WTC11 (cell line): ENCODE measurements around the gene PPP1R12B. TPM values are rescaled to one million over a fixed set of nuclear protein-coding genes. Genes with fewer than 3 reads are reported as not detected.
"Not testable (repeated sequence)": the region's sequence is repeated elsewhere in the genome, so short reads cannot be mapped to it uniquely, and the experiment has no call there.

Experiments used
- ATAC-seq: fragments of 200-7000 bp; cut with Tn5 transposase; 2 replicates; pipeline ENCODE4 v1.10.0; 2021; ENCODE audit warnings: mild to moderate bottlenecking, moderate library complexity
- CTCF ChIA-PET: fragments of 300-600 bp; sonication (Branson Sonifier 250); formaldehyde crosslinking; loops from one replicate; lab custom pipeline; 2021; ENCODE audit warnings: antibody characterized with exemption; lab: Charles Lee
- POLR2A ChIA-PET: fragments of 350-600 bp; sonication (Branson Sonifier 250); formaldehyde crosslinking; loops from one replicate; lab custom pipeline; 2021; ENCODE audit warnings: antibody characterized with exemption; lab: Charles Lee
- DNase-seq: peaks from one replicate; pipeline ENCODE4 v3.0.0; 2021; ENCODE audit warnings: low spot score
- H3K27ac Mint-ChIP-seq: 2 replicates; pipeline ENCODE4 v1.8.0; 2021; ENCODE audit warnings: mixed read lengths
- H3K27me3 Mint-ChIP-seq: 2 replicates; pipeline ENCODE4 v1.8.0; 2021; ENCODE audit warnings: low read depth, mild to moderate bottlenecking, moderate library complexity, mixed read lengths
- H3K36me3 Mint-ChIP-seq: 2 replicates; pipeline ENCODE4 v1.8.0; 2021; ENCODE audit warnings: mixed read lengths
- H3K4me1 Mint-ChIP-seq: 2 replicates; pipeline ENCODE4 v1.8.0; 2022; ENCODE audit warnings: mixed read lengths
- H3K4me3 Mint-ChIP-seq: 2 replicates; pipeline ENCODE4 v1.8.0; 2021; ENCODE audit warnings: mild to moderate bottlenecking, moderate library complexity, mixed read lengths
- H3K9me3 Mint-ChIP-seq: 2 replicates; pipeline ENCODE4 v1.8.0; 2021; ENCODE audit warnings: mixed read lengths
- CREB1 ChIP-seq: sonication (generic); formaldehyde crosslinking; IDR thresholded peaks from 2 replicates; pipeline ENCODE4 v1.8.0; 2023; ENCODE audit warnings: mild to moderate bottlenecking, missing genetic modification reagents
- EMX1 ChIP-seq: fragments of 250-450 bp; sonication (Bioruptor Pico); IDR thresholded peaks from 2 replicates; pipeline ENCODE4 v1.8.0; 2021; ENCODE audit warnings: mild to moderate bottlenecking
- ESRRA ChIP-seq: sonication (generic); formaldehyde crosslinking; IDR thresholded peaks from 2 replicates; pipeline ENCODE4 v1.8.1; 2022; ENCODE audit warnings: mild to moderate bottlenecking, missing genetic modification reagents, borderline replicate concordance
- HMGA2 ChIP-seq: fragments of 250-450 bp; sonication (Bioruptor Pico); IDR thresholded peaks from 2 replicates; pipeline ENCODE4 v1.4.0; 2021; ENCODE audit warnings: mild to moderate bottlenecking, moderate library complexity
- JAZF1 ChIP-seq: fragments of 250-450 bp; sonication (Bioruptor Pico); IDR thresholded peaks from 2 replicates; pipeline ENCODE4 v1.9.0; 2021; ENCODE audit warnings: moderate library complexity, mild to moderate bottlenecking, inconsistent platforms
- MYBL2 ChIP-seq: sonication (generic); formaldehyde crosslinking; IDR thresholded peaks from 2 replicates; pipeline ENCODE4 v1.8.1; 2023; ENCODE audit warnings: mild to moderate bottlenecking, moderate library complexity, missing genetic modification reagents
- SMAD3 ChIP-seq: sonication (generic); formaldehyde crosslinking; IDR thresholded peaks from 2 replicates; pipeline ENCODE4 v1.8.0; 2022; ENCODE audit warnings: missing genetic modification reagents, mild to moderate bottlenecking, borderline replicate concordance
- ZNF138 ChIP-seq: sonication (generic); formaldehyde crosslinking; conservative IDR thresholded peaks from 2 replicates; pipeline ENCODE4 v1.8.1; 2022; ENCODE audit warnings: mild to moderate bottlenecking, moderate library complexity, missing genetic modification reagents
- ZNF396 ChIP-seq: fragments of 250-450 bp; sonication (Bioruptor Pico); IDR thresholded peaks from 2 replicates; pipeline ENCODE4 v1.8.0; 2021; ENCODE audit warnings: mild to moderate bottlenecking, moderate library complexity, borderline replicate concordance
- ZNF425 ChIP-seq: fragments of 250-450 bp; sonication (Bioruptor Pico); conservative IDR thresholded peaks from 2 replicates; pipeline ENCODE4 v1.9.0; 2021; ENCODE audit warnings: mild to moderate bottlenecking
- ZNF512 ChIP-seq: sonication (generic); formaldehyde crosslinking; IDR thresholded peaks from 2 replicates; pipeline ENCODE4 v1.8.1; 2022; ENCODE audit warnings: missing genetic modification reagents, borderline replicate concordance
- total RNA-seq: library from RNA; stranded (reverse); gene quantifications from 3 replicates; pipeline ENCODE4 v1.2.3, GENCODE V29; 2021
- TF ChIP-seq, protein P1 (sequence below): sonication (generic); formaldehyde crosslinking; IDR thresholded peaks from 2 replicates; pipeline ENCODE4 v1.8.1; 2023; ENCODE audit warnings: mild to moderate bottlenecking, missing genetic modification reagents
- TF ChIP-seq, protein P2 (sequence below): sonication (generic); formaldehyde crosslinking; IDR thresholded peaks from 2 replicates; pipeline ENCODE4 v1.8.0; 2023; ENCODE audit warnings: missing genetic modification reagents, mild to moderate bottlenecking, borderline replicate concordance
- TF ChIP-seq, protein P3 (sequence below): sonication (generic); formaldehyde crosslinking; IDR thresholded peaks from 2 replicates; pipeline ENCODE4 v1.8.0; 2022; ENCODE audit warnings: mild to moderate bottlenecking, missing genetic modification reagents

Gene PPP1R12B
- total RNA-seq, 1 experiment from 2014 or later: 19.2 TPM

DNA sequence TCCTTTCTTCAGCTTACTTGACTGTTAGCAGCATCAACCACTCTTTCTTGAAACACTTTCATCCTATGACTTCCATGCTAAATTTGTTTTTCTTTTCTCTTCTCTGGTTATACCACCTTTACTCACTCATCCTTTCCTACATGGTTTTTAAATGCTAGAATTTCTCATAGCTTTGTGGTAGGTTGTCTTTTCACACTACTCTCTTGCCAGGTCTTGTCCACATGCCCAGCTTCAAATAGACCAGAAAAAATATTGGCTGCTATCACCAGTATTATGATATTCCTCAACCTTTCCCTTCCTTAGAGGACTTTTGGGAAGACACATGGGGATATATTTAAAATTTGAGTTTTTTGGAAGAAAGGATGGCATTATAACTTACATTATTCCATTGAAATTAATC, 48.8 kb downstream of the PPP1R12B start (continued):
- TF ChIP-seq ZNF425 (CRISPR knock-in tag) (no peak), HMGA2 (CRISPR knock-in tag) (no peak), ZNF138 (CRISPR knock-in tag) (no peak)
- TF ChIP-seq, protein P1, sequence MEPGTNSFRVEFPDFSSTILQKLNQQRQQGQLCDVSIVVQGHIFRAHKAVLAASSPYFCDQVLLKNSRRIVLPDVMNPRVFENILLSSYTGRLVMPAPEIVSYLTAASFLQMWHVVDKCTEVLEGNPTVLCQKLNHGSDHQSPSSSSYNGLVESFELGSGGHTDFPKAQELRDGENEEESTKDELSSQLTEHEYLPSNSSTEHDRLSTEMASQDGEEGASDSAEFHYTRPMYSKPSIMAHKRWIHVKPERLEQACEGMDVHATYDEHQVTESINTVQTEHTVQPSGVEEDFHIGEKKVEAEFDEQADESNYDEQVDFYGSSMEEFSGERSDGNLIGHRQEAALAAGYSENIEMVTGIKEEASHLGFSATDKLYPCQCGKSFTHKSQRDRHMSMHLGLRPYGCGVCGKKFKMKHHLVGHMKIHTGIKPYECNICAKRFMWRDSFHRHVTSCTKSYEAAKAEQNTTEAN: no peak
- TF ChIP-seq, all 79 proteins: peak for 0

GRCh38 chr1:202398439-202398838, 49.9 kb downstream of the PPP1R12B start:
- Mint-ChIP-seq H3K4me1 (peaks cover 19% of the 10 kb centered on the region), H3K27ac (peak overlapping the region; percentile 25; the same call in 1 of the 2 replicates)
- POLR2A ChIA-PET, H3K27me3 Mint-ChIP-seq, H3K9me3 Mint-ChIP-seq, ATAC-seq, H3K4me3 Mint-ChIP-seq, H3K36me3 Mint-ChIP-seq, CTCF ChIA-PET, DNase-seq: not testable (repeated sequence)

DNA sequence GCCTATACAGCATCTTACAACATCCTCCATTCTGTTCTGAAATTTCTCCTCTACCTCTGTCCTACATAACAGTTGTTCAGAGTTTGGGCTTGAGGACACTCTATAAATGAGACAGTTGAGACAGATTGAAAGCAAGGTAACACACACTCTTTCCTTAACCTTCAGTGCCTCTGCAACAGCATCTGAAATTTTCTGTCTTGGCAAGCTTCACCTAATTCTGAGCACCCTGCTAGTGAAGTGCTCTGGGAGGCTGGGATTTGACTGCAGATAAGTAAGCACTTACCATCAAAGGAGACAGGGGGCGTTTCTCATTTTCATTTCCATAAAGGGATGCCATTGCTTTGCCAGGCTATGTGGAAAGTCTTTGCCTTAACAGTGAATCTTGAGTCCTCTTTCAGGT, 53.3 kb downstream of the PPP1R12B start:
- peak; percentile 82 for ATAC-seq
- DNase-seq, H3K4me3 Mint-ChIP-seq, H3K36me3 Mint-ChIP-seq, POLR2A ChIA-PET, H3K27me3 Mint-ChIP-seq, H3K9me3 Mint-ChIP-seq: not testable (repeated sequence)
- Mint-ChIP-seq H3K27ac (peak overlapping the region; percentile 45), H3K4me1 (peaks cover 17% of the 10 kb centered on the region)
- CTCF ChIA-PET: interaction anchor here (0.6 to 1.2 kb wide), 2 partner anchors 9 to 198 kb away, joined by 3 read pairs; no protein-coding TSS in a partner anchor

GRCh38 chr1:202403381-202403780, 54.9 kb downstream of the PPP1R12B start:
- H3K36me3 Mint-ChIP-seq, H3K27ac Mint-ChIP-seq, H3K4me3 Mint-ChIP-seq, H3K9me3 Mint-ChIP-seq, H3K27me3 Mint-ChIP-seq, DNase-seq, POLR2A ChIA-PET, CTCF ChIA-PET, ATAC-seq: not testable (repeated sequence)
- H3K4me1 Mint-ChIP-seq: peaks cover 17% of the 10 kb centered on the region

GRCh38 chr1:202405928-202406327, 57.4 kb downstream of the PPP1R12B start:
- H3K27ac Mint-ChIP-seq: no peak overlapping the region
- H3K36me3 Mint-ChIP-seq: no peaks in the 10 kb centered on the region
- POLR2A ChIA-PET: no interaction called here
- peaks cover 27% of the 10 kb centered on the region for H3K4me1 Mint-ChIP-seq
- no peaks in the 10 kb centered on the region for H3K27me3 Mint-ChIP-seq
- no peak for ATAC-seq
- no peak for DNase-seq
- no peak overlapping the region for H3K4me3 Mint-ChIP-seq
- no peaks in the 10 kb centered on the region for H3K9me3 Mint-ChIP-seq
- CTCF ChIA-PET: no interaction called here
- TF ChIP-seq ZNF425 (CRISPR knock-in tag) (no peak), MYBL2 (no peak), SMAD3 (CRISPR knock-in tag) (no peak), CREB1 (CRISPR knock-in tag) (no peak), ZNF396 (CRISPR knock-in tag) (no peak), JAZF1 (CRISPR knock-in tag) (no peak), EMX1 (CRISPR knock-in tag) (no peak), ZNF512 (CRISPR knock-in tag) (no peak), ESRRA (CRISPR knock-in tag) (no peak)
- TF ChIP-seq, protein P2, sequence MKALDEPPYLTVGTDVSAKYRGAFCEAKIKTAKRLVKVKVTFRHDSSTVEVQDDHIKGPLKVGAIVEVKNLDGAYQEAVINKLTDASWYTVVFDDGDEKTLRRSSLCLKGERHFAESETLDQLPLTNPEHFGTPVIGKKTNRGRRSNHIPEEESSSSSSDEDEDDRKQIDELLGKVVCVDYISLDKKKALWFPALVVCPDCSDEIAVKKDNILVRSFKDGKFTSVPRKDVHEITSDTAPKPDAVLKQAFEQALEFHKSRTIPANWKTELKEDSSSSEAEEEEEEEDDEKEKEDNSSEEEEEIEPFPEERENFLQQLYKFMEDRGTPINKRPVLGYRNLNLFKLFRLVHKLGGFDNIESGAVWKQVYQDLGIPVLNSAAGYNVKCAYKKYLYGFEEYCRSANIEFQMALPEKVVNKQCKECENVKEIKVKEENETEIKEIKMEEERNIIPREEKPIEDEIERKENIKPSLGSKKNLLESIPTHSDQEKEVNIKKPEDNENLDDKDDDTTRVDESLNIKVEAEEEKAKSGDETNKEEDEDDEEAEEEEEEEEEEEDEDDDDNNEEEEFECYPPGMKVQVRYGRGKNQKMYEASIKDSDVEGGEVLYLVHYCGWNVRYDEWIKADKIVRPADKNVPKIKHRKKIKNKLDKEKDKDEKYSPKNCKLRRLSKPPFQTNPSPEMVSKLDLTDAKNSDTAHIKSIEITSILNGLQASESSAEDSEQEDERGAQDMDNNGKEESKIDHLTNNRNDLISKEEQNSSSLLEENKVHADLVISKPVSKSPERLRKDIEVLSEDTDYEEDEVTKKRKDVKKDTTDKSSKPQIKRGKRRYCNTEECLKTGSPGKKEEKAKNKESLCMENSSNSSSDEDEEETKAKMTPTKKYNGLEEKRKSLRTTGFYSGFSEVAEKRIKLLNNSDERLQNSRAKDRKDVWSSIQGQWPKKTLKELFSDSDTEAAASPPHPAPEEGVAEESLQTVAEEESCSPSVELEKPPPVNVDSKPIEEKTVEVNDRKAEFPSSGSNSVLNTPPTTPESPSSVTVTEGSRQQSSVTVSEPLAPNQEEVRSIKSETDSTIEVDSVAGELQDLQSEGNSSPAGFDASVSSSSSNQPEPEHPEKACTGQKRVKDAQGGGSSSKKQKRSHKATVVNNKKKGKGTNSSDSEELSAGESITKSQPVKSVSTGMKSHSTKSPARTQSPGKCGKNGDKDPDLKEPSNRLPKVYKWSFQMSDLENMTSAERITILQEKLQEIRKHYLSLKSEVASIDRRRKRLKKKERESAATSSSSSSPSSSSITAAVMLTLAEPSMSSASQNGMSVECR (CRISPR knock-in tag): no peak
- TF ChIP-seq, protein P3, sequence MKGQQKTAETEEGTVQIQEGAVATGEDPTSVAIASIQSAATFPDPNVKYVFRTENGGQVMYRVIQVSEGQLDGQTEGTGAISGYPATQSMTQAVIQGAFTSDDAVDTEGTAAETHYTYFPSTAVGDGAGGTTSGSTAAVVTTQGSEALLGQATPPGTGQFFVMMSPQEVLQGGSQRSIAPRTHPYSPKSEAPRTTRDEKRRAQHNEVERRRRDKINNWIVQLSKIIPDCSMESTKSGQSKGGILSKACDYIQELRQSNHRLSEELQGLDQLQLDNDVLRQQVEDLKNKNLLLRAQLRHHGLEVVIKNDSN (CRISPR knock-in tag): no peak
